T-cell (primary cell): ENCODE measurements around the gene ARHGAP4. TPM values are rescaled to one million over a fixed set of nuclear protein-coding genes. Genes with fewer than 3 reads are reported as not detected.

ENCODE experiments used
- ATAC-seq, 4 experiments: fragments of 200-7000 bp in 3 of 4; fragments of 150-1000 bp in 1 of 4; cut with Tn5 transposase; replicated peaks in 1 of 4; 1 replicate in 3 of 4; 2 replicates in 1 of 4; pipeline ENCODE4 v1.10.0; 2021; ENCODE audit warnings: moderate library complexity in 3 of 4, mild to moderate bottlenecking in 2 of 4, moderate number of reproducible peaks in 1 of 4
- CTCF ChIA-PET, 2 donors: fragments of 300-600 bp; sonication (Branson Sonifier 250); formaldehyde crosslinking; loops; one replicate each; lab custom pipeline; 2022; ENCODE audit warnings: antibody characterized with exemption in 2 of 2; lab: Charles Lee
- POLR2A ChIA-PET, 2 donors: fragments of 300-600 bp; sonication (Branson Sonifier 250); formaldehyde crosslinking; loops; one replicate each; lab custom pipeline; 2022; ENCODE audit warnings: antibody characterized with exemption in 2 of 2; lab: Charles Lee
- DNase-seq, 35 experiments: peaks; one replicate each; pipeline versions ENCODE4 v3.0.0 to v3.0.0-alpha.2; 2013 to 2023
- H3K27ac ChIP-seq: one replicate; pipeline ENCODE4 v1.5.1; 2013; ENCODE audit warnings: low read length
- H3K27me3 ChIP-seq, 2 experiments: replicated peaks in 1 of 2; 1 replicate in 1 of 2; 2 replicates in 1 of 2; pipeline versions ENCODE4 v1.6.1 to v1.7.0; 2013; ENCODE audit warnings: low read length in 1 of 2, mixed read lengths in 1 of 2; ENCODE audit not compliant: control insufficient read depth in 2 of 2, insufficient read depth in 2 of 2; ENCODE audit errors: extremely low read depth in 1 of 2
- H3K36me3 ChIP-seq, 2 donors: 1 replicate in 1 of 2; 2 replicates in 1 of 2; pipeline versions ENCODE4 v1.6.1 to v1.7.0; 2013; ENCODE audit warnings: low read length in 1 of 2; ENCODE audit not compliant: control insufficient read depth in 2 of 2, insufficient read depth in 1 of 2; ENCODE audit errors: extremely low read depth in 1 of 2
- H3K4me1 ChIP-seq, 2 experiments: 1 replicate in 1 of 2; 2 replicates in 1 of 2; pipeline versions ENCODE4 v1.6.1 to v1.7.0; 2013; ENCODE audit warnings: low read length in 2 of 2, mixed read lengths in 1 of 2; ENCODE audit not compliant: insufficient read depth in 2 of 2, control insufficient read depth in 1 of 2; ENCODE audit errors: extremely low read depth in 1 of 2
- H3K4me3 ChIP-seq, 2 donors: 1 replicate in 1 of 2; 2 replicates in 1 of 2; pipeline versions ENCODE4 v1.5.1 to v1.7.0; 2013; ENCODE audit warnings: mild to moderate bottlenecking in 2 of 2, low read length in 1 of 2, moderate library complexity in 1 of 2; ENCODE audit not compliant: control insufficient read depth in 1 of 2; ENCODE audit errors: extremely low read depth in 1 of 2
- H3K9me3 ChIP-seq: 2 replicates; pipeline ENCODE4 v1.7.0; 2013
- H3K27ac Mint-ChIP-seq, 2 donors: one replicate each; pipeline ENCODE4 v1.8.0; 2020 to 2021; ENCODE audit warnings: mild to moderate bottlenecking in 2 of 2, mixed read lengths in 2 of 2
- H3K27me3 Mint-ChIP-seq, 2 donors: one replicate each; pipeline ENCODE4 v1.8.0; 2021 to 2022; ENCODE audit warnings: mixed read lengths in 2 of 2
- H3K36me3 Mint-ChIP-seq: one replicate; pipeline ENCODE4 v1.8.0; 2021; ENCODE audit warnings: mixed read lengths
- H3K4me1 Mint-ChIP-seq, 3 donors: one replicate each; pipeline ENCODE4 v1.8.0; 2020 to 2022; ENCODE audit warnings: mixed read lengths in 3 of 3, mild to moderate bottlenecking in 1 of 3
- H3K4me3 Mint-ChIP-seq, 3 donors: one replicate each; pipeline ENCODE4 v1.8.0; 2020 to 2022; ENCODE audit warnings: mild to moderate bottlenecking in 3 of 3, mixed read lengths in 3 of 3, moderate library complexity in 3 of 3
- H3K9me3 Mint-ChIP-seq, 3 donors: one replicate each; pipeline ENCODE4 v1.8.0; 2020 to 2022; ENCODE audit warnings: mixed read lengths in 3 of 3
- WGBS: methylation state at CpG from one replicate; pipeline ENCODE4 v1.1.5; 2013; ENCODE audit warnings: missing lambda C conversion rate; ENCODE audit not compliant: insufficient coverage; 5-methylcytosine and 5-hydroxymethylcytosine counted together
- total RNA-seq, 35 experiments: library from RNA in 6 of 35; stranded (reverse) in 6 of 35; fragments of 120-200 nt in 1 of 35; gene quantifications; one replicate each; pipeline versions ENCODE4 v1.2.1 to v1.2.4 and lab custom pipeline; 2013 to 2026

The ARHGAP4 gene
- total RNA-seq, 5 donors from 2014 or later (not counting 1 experiment from before 2014, with no cell fraction given), result 420 to 485 (median 468) TPM

- Mint-ChIP-seq H3K36me3 (no peaks in the 10 kb centered on the region), H3K9me3 (no peaks in the 10 kb centered on the region), H3K4me1 (peaks cover 0 to under 1% (median 0%) of the 10 kb centered on the region in 3 donors), H3K27me3 (peaks cover 0 to 28% of the 10 kb centered on the region in 2 donors), H3K4me3 (no peak overlapping the region), H3K27ac (no peak overlapping the region)
- Histone ChIP-seq H3K27ac (no peak overlapping the region), H3K27me3 (peaks cover 0 to 18% of the 10 kb centered on the region in 2 experiments), H3K4me1 (no peaks in the 10 kb centered on the region), H3K36me3 (no peaks in the 10 kb centered on the region), H3K9me3 (no peaks in the 10 kb centered on the region), H3K4me3 (no peak overlapping the region)
- no peak for DNase-seq
- 91% methylated on average over 12 of the region's 31 CpGs for WGBS
- ChIA-PET CTCF (no interaction called here), POLR2A (no interaction called here)
- no peak for ATAC-seq
These were observed 56.4 kb downstream of the ARHGAP4 start for GRCh38 chrX:153869473-153870287.

GRCh38 chrX:153868576-153869472, 57.2 kb downstream of the ARHGAP4 start:
- WGBS, result 81% methylated on average over 8 of the region's 26 CpGs

GRCh38 chrX:153867671-153868070, 58.4 kb downstream of the ARHGAP4 start:
- WGBS, result 71% methylated on average over 1 of the region's 13 CpGs
- H3K4me1 ChIP-seq, result no peaks in the 10 kb centered on the region
- H3K4me3 ChIP-seq, result no peak overlapping the region
- POLR2A ChIA-PET, result interaction anchor here in 1 of 2 donors (0.5 kb wide), 1 partner anchor 23 kb away, joined by 7 read pairs; no protein-coding TSS in a partner anchor
- peaks cover 0 to 15% of the 10 kb centered on the region in 2 donors for H3K27me3 Mint-ChIP-seq
- H3K36me3 ChIP-seq, result no peaks in the 10 kb centered on the region
- no peak for DNase-seq
- H3K9me3 ChIP-seq, result no peaks in the 10 kb centered on the region
- ATAC-seq, result no peak
- H3K9me3 Mint-ChIP-seq, result no peaks in the 10 kb centered on the region
- peaks cover 0 to 22% of the 10 kb centered on the region in 2 experiments for H3K27me3 ChIP-seq
- H3K27ac Mint-ChIP-seq, result no peak overlapping the region
- no peak overlapping the region for H3K4me3 Mint-ChIP-seq
- H3K36me3 Mint-ChIP-seq, result no peaks in the 10 kb centered on the region
- no peak overlapping the region for H3K27ac ChIP-seq
- CTCF ChIA-PET, result no interaction called here
- no peaks in the 10 kb centered on the region for H3K4me1 Mint-ChIP-seq

More at GRCh38 chrX:153868576-153869472, 57.2 kb downstream of the ARHGAP4 start:
- ChIA-PET CTCF (no interaction called here), POLR2A (no interaction called here)
- H3K4me3 ChIP-seq, result no peak overlapping the region
- no peak overlapping the region for H3K4me3 Mint-ChIP-seq
- H3K4me1 Mint-ChIP-seq, result no peaks in the 10 kb centered on the region
- H3K9me3 ChIP-seq, result no peaks in the 10 kb centered on the region
- no peaks in the 10 kb centered on the region for H3K9me3 Mint-ChIP-seq
- H3K27me3 Mint-ChIP-seq, result peaks cover 0 to 21% of the 10 kb centered on the region in 2 donors
- H3K36me3 ChIP-seq, result no peaks in the 10 kb centered on the region
- H3K4me1 ChIP-seq, result no peaks in the 10 kb centered on the region
- ATAC-seq, result no peak
- H3K27ac Mint-ChIP-seq, result no peak overlapping the region
- peaks cover 0 to 19% of the 10 kb centered on the region in 2 experiments for H3K27me3 ChIP-seq
- H3K36me3 Mint-ChIP-seq, result no peaks in the 10 kb centered on the region
- DNase-seq, result no peak
- no peak overlapping the region for H3K27ac ChIP-seq

GRCh38 chrX:153867139-153867538, 58.9 kb downstream of the ARHGAP4 start:
- Histone ChIP-seq H3K27me3 (peaks cover 0 to 22% of the 10 kb centered on the region in 2 experiments), H3K4me1 (no peaks in the 10 kb centered on the region), H3K36me3 (no peaks in the 10 kb centered on the region), H3K4me3 (no peak overlapping the region), H3K9me3 (no peaks in the 10 kb centered on the region), H3K27ac (no peak overlapping the region)
- ChIA-PET CTCF (no interaction called here), POLR2A (no interaction called here)
- no peaks in the 10 kb centered on the region for H3K36me3 Mint-ChIP-seq
- H3K4me1 Mint-ChIP-seq, result no peaks in the 10 kb centered on the region
- H3K27ac Mint-ChIP-seq, result no peak overlapping the region
- no peak for ATAC-seq
- H3K4me3 Mint-ChIP-seq, result no peak overlapping the region
- no peaks in the 10 kb centered on the region for H3K9me3 Mint-ChIP-seq
- DNase-seq, result no peak
- WGBS, result no CpG with 5 or more reads among the region's 9 CpGs
- H3K27me3 Mint-ChIP-seq, result peaks cover 0 to 10% of the 10 kb centered on the region in 2 donors

- WGBS, result 84% methylated on average over 8 of the region's 22 CpGs
- Histone ChIP-seq H3K27ac (no peak overlapping the region), H3K4me3 (no peak overlapping the region), H3K9me3 (no peaks in the 10 kb centered on the region), H3K4me1 (no peaks in the 10 kb centered on the region), H3K36me3 (no peaks in the 10 kb centered on the region), H3K27me3 (peaks cover 0 to 22% of the 10 kb centered on the region in 2 experiments)
- CTCF ChIA-PET, result no interaction called here
- no peaks in the 10 kb centered on the region for H3K9me3 Mint-ChIP-seq
- H3K36me3 Mint-ChIP-seq, result no peaks in the 10 kb centered on the region
- no peaks in the 10 kb centered on the region for H3K4me1 Mint-ChIP-seq
- DNase-seq (no peak), ATAC-seq (no peak)
- H3K27me3 Mint-ChIP-seq, result peaks cover 0 to 8% of the 10 kb centered on the region in 2 donors
- H3K27ac Mint-ChIP-seq, result no peak overlapping the region
- POLR2A ChIA-PET, result no interaction called here
- no peak overlapping the region for H3K4me3 Mint-ChIP-seq
These were observed 59.6 kb downstream of the ARHGAP4 start for GRCh38 chrX:153866302-153867019.

- Histone ChIP-seq H3K4me3 (no peak overlapping the region), H3K4me1 (no peaks in the 10 kb centered on the region), H3K27ac (no peak overlapping the region), H3K27me3 (peaks cover 0 to 19% of the 10 kb centered on the region in 2 experiments), H3K9me3 (no peaks in the 10 kb centered on the region), H3K36me3 (no peaks in the 10 kb centered on the region)
- CTCF ChIA-PET, result no interaction called here
- H3K9me3 Mint-ChIP-seq, result no peaks in the 10 kb centered on the region
- no peak overlapping the region for H3K4me3 Mint-ChIP-seq
- DNase-seq (no peak), ATAC-seq (no peak)
- POLR2A ChIA-PET, result no interaction called here
- H3K4me1 Mint-ChIP-seq, result no peaks in the 10 kb centered on the region
- H3K27ac Mint-ChIP-seq, result no peak overlapping the region
- WGBS, result no CpG with 5 or more reads among the region's 9 CpGs
- no peaks in the 10 kb centered on the region for H3K36me3 Mint-ChIP-seq
- peaks cover 0 to 5% of the 10 kb centered on the region in 2 donors for H3K27me3 Mint-ChIP-seq
These were observed 60.4 kb downstream of the ARHGAP4 start for GRCh38 chrX:153865685-153866084.
